SU-DHL-6 (cell line): ENCODE data around the gene C7orf33.

Source experiments
- EZH2phosphoT487 ChIP-seq: fragments of 200-600 bp; sonication (generic), shearing (Covaris generic); conservative IDR thresholded peaks from 2 replicates; pipeline ENCODE4 v1.6.1; 2018; ENCODE audit warnings: mild to moderate bottlenecking, antibody characterized with exemption, low read length, moderate library complexity, mixed read lengths
- TF ChIP-seq, protein P1 (sequence below): fragments of 200-600 bp; sonication (generic); IDR thresholded peaks from one replicate; pipeline ENCODE4 v1.5.1; 2017; ENCODE audit warnings: antibody characterized with exemption, mild to moderate bottlenecking, low read length, moderate library complexity; ENCODE audit not compliant: insufficient read depth, poor library complexity, severe bottlenecking

DNA sequence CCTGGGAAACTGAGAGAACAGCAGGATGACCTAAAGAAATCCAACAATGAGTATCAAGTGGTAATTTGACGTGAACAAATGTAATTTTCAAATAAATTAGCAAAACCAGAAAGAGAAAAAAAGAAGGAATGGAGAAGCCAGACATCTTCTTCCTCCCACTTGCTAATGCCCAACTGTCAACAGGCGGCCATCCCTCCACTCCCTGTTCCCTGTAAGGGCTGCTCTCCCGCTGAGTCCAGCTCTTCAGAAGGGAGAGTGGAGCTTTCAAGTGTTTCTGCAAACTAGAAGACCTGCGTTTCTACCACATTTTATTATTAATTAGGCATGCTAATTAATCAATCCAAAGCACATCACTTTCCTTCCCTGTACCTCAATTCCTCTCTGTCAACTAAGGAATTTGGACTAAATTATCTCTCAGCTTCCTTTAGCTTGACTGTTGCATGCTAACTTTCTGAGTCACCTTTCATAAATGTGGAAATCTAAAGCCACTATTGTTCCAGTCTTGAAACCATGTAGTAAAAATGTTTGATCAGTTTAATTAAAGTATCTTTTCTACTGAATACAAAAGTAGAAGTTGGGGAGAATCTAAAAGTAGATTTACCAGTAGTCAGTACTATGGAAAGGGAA, 59.8 kb downstream of the C7orf33 start:
- TF ChIP-seq, protein P1, sequence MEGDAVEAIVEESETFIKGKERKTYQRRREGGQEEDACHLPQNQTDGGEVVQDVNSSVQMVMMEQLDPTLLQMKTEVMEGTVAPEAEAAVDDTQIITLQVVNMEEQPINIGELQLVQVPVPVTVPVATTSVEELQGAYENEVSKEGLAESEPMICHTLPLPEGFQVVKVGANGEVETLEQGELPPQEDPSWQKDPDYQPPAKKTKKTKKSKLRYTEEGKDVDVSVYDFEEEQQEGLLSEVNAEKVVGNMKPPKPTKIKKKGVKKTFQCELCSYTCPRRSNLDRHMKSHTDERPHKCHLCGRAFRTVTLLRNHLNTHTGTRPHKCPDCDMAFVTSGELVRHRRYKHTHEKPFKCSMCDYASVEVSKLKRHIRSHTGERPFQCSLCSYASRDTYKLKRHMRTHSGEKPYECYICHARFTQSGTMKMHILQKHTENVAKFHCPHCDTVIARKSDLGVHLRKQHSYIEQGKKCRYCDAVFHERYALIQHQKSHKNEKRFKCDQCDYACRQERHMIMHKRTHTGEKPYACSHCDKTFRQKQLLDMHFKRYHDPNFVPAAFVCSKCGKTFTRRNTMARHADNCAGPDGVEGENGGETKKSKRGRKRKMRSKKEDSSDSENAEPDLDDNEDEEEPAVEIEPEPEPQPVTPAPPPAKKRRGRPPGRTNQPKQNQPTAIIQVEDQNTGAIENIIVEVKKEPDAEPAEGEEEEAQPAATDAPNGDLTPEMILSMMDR = no peak
- no peak for TF ChIP-seq EZH2phosphoT487
